ENCODE results near the gene FNDC7.
"Not testable (repeated sequence)": the region's sequence is repeated elsewhere in the genome, so short reads cannot be mapped to it uniquely, and the experiment has no call there.

Gene FNDC7

DNA sequence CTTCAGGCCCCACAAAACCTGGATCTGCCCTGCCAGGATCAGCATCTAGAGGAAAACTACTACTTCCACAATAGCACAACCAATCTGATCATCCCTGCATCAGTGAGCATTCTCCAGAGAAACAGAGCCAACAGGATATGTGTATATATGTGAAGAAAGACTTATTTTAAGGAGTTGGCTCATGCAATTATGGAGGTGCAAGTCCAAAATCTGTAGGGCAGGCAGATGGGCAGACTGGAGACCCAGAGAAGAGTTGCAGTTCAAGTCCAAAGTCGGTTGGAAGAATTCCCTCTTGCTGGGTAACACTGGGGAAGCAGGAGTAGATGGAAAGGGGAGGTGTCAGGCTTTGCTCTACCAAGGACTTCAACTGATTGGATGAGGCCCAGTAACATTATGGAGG, 46.9 kb upstream of the FNDC7 start:
- Histone ChIP-seq H3K4me3 (ENCODE audit: severe bottlenecking) (no peak overlapping the region), H3K9me3 (ENCODE audit: severe bottlenecking) (no peaks in the 10 kb centered on the region), H3K36me3 (ENCODE audit: low read depth) (no peaks in the 10 kb centered on the region), H3K27ac (ENCODE audit: poor library complexity, severe bottlenecking) (no peak overlapping the region), H3K27me3 (ENCODE audit: insufficient read depth, poor library complexity, severe bottlenecking) (no peaks in the 10 kb centered on the region), H3K4me1 (ENCODE audit: insufficient read depth, poor library complexity, severe bottlenecking) (peaks cover 5% of the 10 kb centered on the region)
- TF ChIP-seq, protein P1, sequence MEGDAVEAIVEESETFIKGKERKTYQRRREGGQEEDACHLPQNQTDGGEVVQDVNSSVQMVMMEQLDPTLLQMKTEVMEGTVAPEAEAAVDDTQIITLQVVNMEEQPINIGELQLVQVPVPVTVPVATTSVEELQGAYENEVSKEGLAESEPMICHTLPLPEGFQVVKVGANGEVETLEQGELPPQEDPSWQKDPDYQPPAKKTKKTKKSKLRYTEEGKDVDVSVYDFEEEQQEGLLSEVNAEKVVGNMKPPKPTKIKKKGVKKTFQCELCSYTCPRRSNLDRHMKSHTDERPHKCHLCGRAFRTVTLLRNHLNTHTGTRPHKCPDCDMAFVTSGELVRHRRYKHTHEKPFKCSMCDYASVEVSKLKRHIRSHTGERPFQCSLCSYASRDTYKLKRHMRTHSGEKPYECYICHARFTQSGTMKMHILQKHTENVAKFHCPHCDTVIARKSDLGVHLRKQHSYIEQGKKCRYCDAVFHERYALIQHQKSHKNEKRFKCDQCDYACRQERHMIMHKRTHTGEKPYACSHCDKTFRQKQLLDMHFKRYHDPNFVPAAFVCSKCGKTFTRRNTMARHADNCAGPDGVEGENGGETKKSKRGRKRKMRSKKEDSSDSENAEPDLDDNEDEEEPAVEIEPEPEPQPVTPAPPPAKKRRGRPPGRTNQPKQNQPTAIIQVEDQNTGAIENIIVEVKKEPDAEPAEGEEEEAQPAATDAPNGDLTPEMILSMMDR (IDR thresholded peaks at IDR 0.05; ENCODE audit: poor library complexity, severe bottlenecking), result no peak
- ATAC-seq (ENCODE audit: low read depth) (no peak), DNase-seq (ENCODE audit: low spot score) (no peak)

DNA sequence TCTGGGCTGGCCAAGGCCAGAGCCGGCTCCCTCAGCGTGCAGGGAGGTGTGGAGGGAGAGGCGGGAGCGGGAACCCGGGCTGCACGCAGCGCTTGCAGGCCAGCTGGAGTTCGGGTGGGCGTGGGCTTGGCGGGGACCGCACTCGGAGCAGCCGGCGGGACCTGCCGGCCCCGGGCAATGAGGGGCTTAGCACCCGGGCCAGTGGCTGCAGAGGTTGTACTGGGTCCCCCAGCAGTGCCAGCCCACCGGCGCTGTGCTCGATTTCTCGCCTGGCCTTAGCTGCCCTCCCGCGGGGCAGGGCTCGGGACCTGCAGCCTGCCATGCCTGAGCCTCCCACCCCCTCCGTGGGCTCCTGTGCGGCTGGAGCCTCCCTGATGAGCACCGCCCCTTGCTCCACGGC, 45.3 kb upstream of the FNDC7 start:
- H3K36me3 ChIP-seq (ENCODE audit: low read depth); H3K27ac ChIP-seq (ENCODE audit: poor library complexity, severe bottlenecking); H3K27me3 ChIP-seq (ENCODE audit: insufficient read depth, poor library complexity, severe bottlenecking); DNase-seq (ENCODE audit: low spot score); H3K9me3 ChIP-seq (ENCODE audit: severe bottlenecking); H3K4me1 ChIP-seq (ENCODE audit: insufficient read depth, poor library complexity, severe bottlenecking); ATAC-seq (ENCODE audit: low read depth); H3K4me3 ChIP-seq (ENCODE audit: severe bottlenecking): not testable (repeated sequence)

DNA sequence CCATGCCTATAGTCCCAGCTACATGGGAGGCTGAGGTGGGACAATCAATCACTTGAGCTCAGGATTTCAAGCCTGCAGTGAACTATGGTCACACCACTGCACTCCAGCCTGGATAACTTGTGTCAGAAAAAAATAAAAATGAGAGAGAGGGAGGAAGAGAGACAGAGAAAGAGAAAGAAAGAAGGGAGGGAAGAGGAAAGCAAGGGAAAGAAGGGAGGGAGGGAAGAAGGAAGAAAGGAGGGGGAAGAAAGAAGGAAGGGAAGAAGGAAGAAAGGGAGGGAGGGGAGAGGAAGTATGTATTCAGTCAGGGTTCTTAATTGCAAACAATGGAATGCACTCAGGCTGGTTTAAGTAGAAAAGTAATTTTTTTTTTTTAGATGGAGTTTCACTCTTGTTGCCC, 43.9 kb upstream of the FNDC7 start:
- Histone ChIP-seq H3K27me3 (ENCODE audit: insufficient read depth, poor library complexity, severe bottlenecking) (no peaks in the 10 kb centered on the region), H3K4me1 (ENCODE audit: insufficient read depth, poor library complexity, severe bottlenecking) (no peaks in the 10 kb centered on the region), H3K4me3 (ENCODE audit: severe bottlenecking) (no peak overlapping the region), H3K36me3 (ENCODE audit: low read depth) (no peaks in the 10 kb centered on the region), H3K9me3 (ENCODE audit: severe bottlenecking) (no peaks in the 10 kb centered on the region), H3K27ac (ENCODE audit: poor library complexity, severe bottlenecking) (no peak overlapping the region)
- DNase-seq (ENCODE audit: low spot score), result no peak
- ATAC-seq (ENCODE audit: low read depth), result no peak
- TF ChIP-seq, protein P1 (IDR thresholded peaks at IDR 0.05; ENCODE audit: poor library complexity, severe bottlenecking), result no peak

DNA sequence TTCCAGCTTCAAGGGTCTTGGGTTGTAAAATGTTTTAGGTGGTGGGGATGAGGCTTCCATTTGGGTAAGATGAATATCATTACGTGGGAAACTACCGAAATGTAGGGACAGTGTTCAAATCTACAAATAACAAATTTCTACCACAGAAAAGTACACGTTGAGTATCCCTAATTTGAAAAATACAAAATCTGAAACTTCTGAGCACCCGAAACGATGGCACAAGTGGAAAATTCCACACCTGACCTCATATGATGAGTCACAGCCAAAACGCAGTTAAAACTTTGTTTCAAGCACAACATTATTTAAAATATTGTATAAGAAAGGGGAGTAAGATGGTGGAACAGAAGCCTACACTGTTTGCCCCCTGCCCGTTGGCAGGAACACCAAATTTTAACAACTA, 43.0 kb upstream of the FNDC7 start:
- Histone ChIP-seq H3K36me3 (ENCODE audit: low read depth) (no peaks in the 10 kb centered on the region), H3K4me1 (ENCODE audit: insufficient read depth, poor library complexity, severe bottlenecking) (no peaks in the 10 kb centered on the region)
- ATAC-seq (ENCODE audit: low read depth), result no peak

DNA sequence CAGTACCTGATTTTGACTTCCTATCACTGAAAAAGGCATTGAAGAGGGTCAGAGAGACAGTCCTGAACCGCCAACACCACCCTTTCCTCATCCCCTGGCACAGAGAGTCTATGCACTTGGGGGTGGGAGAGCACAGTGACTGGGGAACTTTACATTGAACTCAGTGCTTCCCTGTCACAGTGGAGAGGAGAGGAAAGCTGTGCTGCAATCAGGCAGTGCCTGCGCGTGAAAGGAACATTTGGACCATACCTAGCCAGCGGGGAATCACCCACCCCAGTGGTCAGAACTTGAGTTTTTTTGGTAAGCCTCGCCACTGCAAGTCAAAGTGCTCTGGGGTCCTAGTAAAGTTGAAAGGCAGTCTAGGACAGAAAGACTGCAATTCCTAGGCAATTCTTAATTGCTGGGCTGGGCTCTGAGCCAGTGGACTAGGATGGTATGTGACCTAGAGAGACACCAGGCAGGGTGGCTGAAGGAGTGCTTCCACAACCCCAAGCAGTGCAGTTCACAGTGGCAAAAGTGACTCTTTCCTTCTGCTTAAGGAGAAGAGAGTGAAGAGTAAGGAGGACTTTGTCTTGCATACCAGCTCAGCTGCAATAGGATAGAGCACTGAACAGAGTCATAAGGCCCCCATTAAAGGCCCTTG, 42.5 kb upstream of the FNDC7 start:
- no peaks in the 10 kb centered on the region for H3K4me1 ChIP-seq (ENCODE audit: insufficient read depth, poor library complexity, severe bottlenecking)
- no peaks in the 10 kb centered on the region for H3K9me3 ChIP-seq (ENCODE audit: severe bottlenecking)
- TF ChIP-seq, protein P1 (IDR thresholded peaks at IDR 0.05; ENCODE audit: poor library complexity, severe bottlenecking), result no peak
- H3K36me3 ChIP-seq (ENCODE audit: low read depth), result no peaks in the 10 kb centered on the region
- no peaks in the 10 kb centered on the region for H3K27me3 ChIP-seq (ENCODE audit: insufficient read depth, poor library complexity, severe bottlenecking)
- H3K27ac ChIP-seq (ENCODE audit: poor library complexity, severe bottlenecking), result no peak overlapping the region
- ATAC-seq (ENCODE audit: low read depth), result no peak
- no peak for DNase-seq (ENCODE audit: low spot score)
- no peak overlapping the region for H3K4me3 ChIP-seq (ENCODE audit: severe bottlenecking)

More for the DNA sequence above, 43.0 kb upstream of the FNDC7 start:
- TF ChIP-seq, protein P1 (IDR thresholded peaks at IDR 0.05; ENCODE audit: poor library complexity, severe bottlenecking), result no peak
- Histone ChIP-seq H3K4me3 (ENCODE audit: severe bottlenecking) (no peak overlapping the region), H3K27me3 (ENCODE audit: insufficient read depth, poor library complexity, severe bottlenecking) (no peaks in the 10 kb centered on the region), H3K27ac (ENCODE audit: poor library complexity, severe bottlenecking) (no peak overlapping the region), H3K9me3 (ENCODE audit: severe bottlenecking) (no peaks in the 10 kb centered on the region)
- DNase-seq (ENCODE audit: low spot score), result no peak

Data from RWPE2 (cell line).